Activated CD4-positive, alpha-beta T cell treated with anti-CD3 and anti-CD28 coated beads for 1 hour (primary cell): Measurements from ENCODE around the gene PTPRT.

Source experiments
- DNase-seq: peaks from one replicate; pipeline ENCODE4 v3.0.0-alpha.2; 2020

Gene PTPRT

GRCh38 chr20:42095221-42095620, 1094.5 kb downstream of the PTPRT start:
- DNase-seq: no peak

- no peak for DNase-seq
These were observed 1095.9 kb downstream of the PTPRT start for GRCh38 chr20:42093542-42094440.

- no peak for DNase-seq
These were observed 1096.7 kb downstream of the PTPRT start for GRCh38 chr20:42093041-42093440.

- no peak for DNase-seq
These were observed 1104.3 kb downstream of the PTPRT start for GRCh38 chr20:42085366-42085765.

- DNase-seq: no peak
These were observed 1106.4 kb downstream of the PTPRT start for GRCh38 chr20:42083280-42083679.

- no peak for DNase-seq
These were observed 1107.1 kb downstream of the PTPRT start for GRCh38 chr20:42082611-42083010.

GRCh38 chr20:42080956-42081355, 1108.8 kb downstream of the PTPRT start:
- DNase-seq: no peak

- no peak for DNase-seq
These were observed 1114.8 kb downstream of the PTPRT start for GRCh38 chr20:42074944-42075343.

- no peak for DNase-seq
These were observed 1122.1 kb downstream of the PTPRT start for GRCh38 chr20:42067596-42067995.

- no peak for DNase-seq
These were observed 1122.5 kb downstream of the PTPRT start for GRCh38 chr20:42067174-42067573.

- DNase-seq: no peak
These were observed 1126.6 kb downstream of the PTPRT start for GRCh38 chr20:42063141-42063540.

- no peak for DNase-seq
These were observed 1136.4 kb downstream of the PTPRT start for GRCh38 chr20:42053350-42053749.

GRCh38 chr20:42051921-42052320, 1137.8 kb downstream of the PTPRT start:
- DNase-seq: no peak

GRCh38 chr20:42046371-42047085, 1143.2 kb downstream of the PTPRT start:
- DNase-seq: no peak

- no peak for DNase-seq
These were observed 1145.8 kb downstream of the PTPRT start for GRCh38 chr20:42043921-42044320.

GRCh38 chr20:42041000-42041565, 1148.6 kb downstream of the PTPRT start:
- no peak for DNase-seq

GRCh38 chr20:42027746-42028268, 1161.9 kb downstream of the PTPRT start:
- DNase-seq: no peak

GRCh38 chr20:42026599-42026998, 1163.1 kb downstream of the PTPRT start:
- no peak for DNase-seq

GRCh38 chr20:42024653-42025052, 1165.1 kb downstream of the PTPRT start:
- no peak for DNase-seq
